AG04449 (cell line): ENCODE results near the gene TTLL4.

Experiments used
- CTCF ChIA-PET: fragments of 350-600 bp; formaldehyde crosslinking; extraction: SDS; loops from one replicate; lab custom pipeline; 2021; ENCODE audit warnings: antibody characterized with exemption; lab: Yijun Ruan, JAX
- POLR2A ChIA-PET: fragments of 400-600, 350-600 bp; formaldehyde crosslinking; extraction: SDS; loops from one replicate; lab custom pipeline; 2020; ENCODE audit warnings: antibody characterized with exemption, inconsistent platforms; lab: Yijun Ruan, JAX
- DNase-seq: peaks from one replicate; pipeline ENCODE4 v3.0.0-alpha.2; 2010; ENCODE audit warnings: low read depth, low spot score
- H3K4me3 ChIP-seq: 2 replicates; pipeline ENCODE4 v1.5.1; 2011; ENCODE audit warnings: low read depth, mild to moderate bottlenecking, control low read depth, low read length
- CTCF ChIP-seq: IDR thresholded peaks from one replicate; pipeline ENCODE4 v1.5.1; 2011; ENCODE audit warnings: mild to moderate bottlenecking, moderate library complexity, low read length, control low read depth, inconsistent platforms; ENCODE audit not compliant: insufficient read depth; ENCODE audit errors: missing control alignments

TTLL4 gene

GRCh38 chr2:218792433-218792832 lies 81.8 kb downstream of the TTLL4 start:
- CTCF ChIA-PET, result interaction anchor here (1.8 kb wide), 1 partner anchor 10 kb away, joined by 4 read pairs; the partner anchor contains the start of gene CYP27A1
- POLR2A ChIA-PET, result no interaction called here
- DNase-seq, result no peak
- TF ChIP-seq CTCF, result no peak
- no peak overlapping the region for H3K4me3 ChIP-seq

GRCh38 chr2:218796691-218797090 lies 86.1 kb downstream of the TTLL4 start:
- ChIA-PET CTCF (no interaction called here), POLR2A (no interaction called here)
- TF ChIP-seq CTCF, result no peak
- DNase-seq, result no peak
- no peak overlapping the region for H3K4me3 ChIP-seq

GRCh38 chr2:218798767-218799504 lies 88.3 kb downstream of the TTLL4 start:
- H3K4me3 ChIP-seq, result no peak overlapping the region
- CTCF ChIA-PET, result no interaction called here
- POLR2A ChIA-PET, result no interaction called here
- DNase-seq, result no peak
- TF ChIP-seq CTCF, result no peak

GRCh38 chr2:218799990-218800389 lies 89.4 kb downstream of the TTLL4 start:
- DNase-seq, result no peak
- POLR2A ChIA-PET, result no interaction called here
- no peak for TF ChIP-seq CTCF
- H3K4me3 ChIP-seq, result no peak overlapping the region
- CTCF ChIA-PET, result no interaction called here

GRCh38 chr2:218802386-218802994 lies 91.9 kb downstream of the TTLL4 start:
- POLR2A ChIA-PET, result no interaction called here
- no peak for TF ChIP-seq CTCF
- CTCF ChIA-PET, result no interaction called here

GRCh38 chr2:218804817-218805216 lies 94.2 kb downstream of the TTLL4 start:
- POLR2A ChIA-PET, result no interaction called here
- CTCF ChIA-PET, result no interaction called here
- no peak for DNase-seq
- TF ChIP-seq CTCF, result no peak
- H3K4me3 ChIP-seq, result no peak overlapping the region

More at GRCh38 chr2:218802386-218802994, 91.9 kb downstream of the TTLL4 start:
- DNase-seq, result no peak
- H3K4me3 ChIP-seq, result no peak overlapping the region
